Stimulated activated CD4-positive, alpha-beta T cell treated with anti-CD3 and anti-CD28 coated beads, TNF-alpha, amount 100 ng/mL, for 4 hours (primary cell): ENCODE data around the gene OR4D10.

Experiments
- DNase-seq, 3 experiments: peaks; one replicate each; pipeline ENCODE4 v3.0.0-alpha.2; 2020; ENCODE audit warnings: low read depth in 3 of 3

The OR4D10 gene

GRCh38 chr11:59523541-59523940 lies 50.4 kb downstream of the OR4D10 start:
- DNase-seq = no peak

- no peak for DNase-seq
Observed at GRCh38 chr11:59528711-59529110, 55.6 kb downstream of the OR4D10 start.
